ENCODE measurements around the gene ZSCAN23. TPM values are rescaled to one million over a fixed set of nuclear protein-coding genes. Genes with fewer than 3 reads are reported as not detected.
A peak's percentile ranks its signal among the peaks of the same experiment; 100 is the strongest.

Gene ZSCAN23
- total and polyA plus RNA-seq, 9 of the 15 experiments (the other 6 are each of a cell fraction or from before 2014, with no cell fraction given) = 0.05 to 0.29 (median 0.21) TPM; not detected in 1

GRCh38 chr6:28488916-28489365 is 45.6 kb upstream of the ZSCAN23 start (continued):
- TF ChIP-seq XRCC5 (IDR thresholded peaks at IDR 0.05; ENCODE audit: low read depth, low read length) = no peak
- TF ChIP-seq ZNF384 (IDR thresholded peaks at IDR 0.05; ENCODE audit: low read depth, low read length) = 0 out of 2 replicates have a peak, but pooled peaks have one; percentile 10
- TF ChIP-seq SP1 (CRISPR knock-in tag; IDR thresholded peaks at IDR 0.05) = peak; percentile 53; the same call in 1 of the 2 replicates
- TF ChIP-seq, protein P1, sequence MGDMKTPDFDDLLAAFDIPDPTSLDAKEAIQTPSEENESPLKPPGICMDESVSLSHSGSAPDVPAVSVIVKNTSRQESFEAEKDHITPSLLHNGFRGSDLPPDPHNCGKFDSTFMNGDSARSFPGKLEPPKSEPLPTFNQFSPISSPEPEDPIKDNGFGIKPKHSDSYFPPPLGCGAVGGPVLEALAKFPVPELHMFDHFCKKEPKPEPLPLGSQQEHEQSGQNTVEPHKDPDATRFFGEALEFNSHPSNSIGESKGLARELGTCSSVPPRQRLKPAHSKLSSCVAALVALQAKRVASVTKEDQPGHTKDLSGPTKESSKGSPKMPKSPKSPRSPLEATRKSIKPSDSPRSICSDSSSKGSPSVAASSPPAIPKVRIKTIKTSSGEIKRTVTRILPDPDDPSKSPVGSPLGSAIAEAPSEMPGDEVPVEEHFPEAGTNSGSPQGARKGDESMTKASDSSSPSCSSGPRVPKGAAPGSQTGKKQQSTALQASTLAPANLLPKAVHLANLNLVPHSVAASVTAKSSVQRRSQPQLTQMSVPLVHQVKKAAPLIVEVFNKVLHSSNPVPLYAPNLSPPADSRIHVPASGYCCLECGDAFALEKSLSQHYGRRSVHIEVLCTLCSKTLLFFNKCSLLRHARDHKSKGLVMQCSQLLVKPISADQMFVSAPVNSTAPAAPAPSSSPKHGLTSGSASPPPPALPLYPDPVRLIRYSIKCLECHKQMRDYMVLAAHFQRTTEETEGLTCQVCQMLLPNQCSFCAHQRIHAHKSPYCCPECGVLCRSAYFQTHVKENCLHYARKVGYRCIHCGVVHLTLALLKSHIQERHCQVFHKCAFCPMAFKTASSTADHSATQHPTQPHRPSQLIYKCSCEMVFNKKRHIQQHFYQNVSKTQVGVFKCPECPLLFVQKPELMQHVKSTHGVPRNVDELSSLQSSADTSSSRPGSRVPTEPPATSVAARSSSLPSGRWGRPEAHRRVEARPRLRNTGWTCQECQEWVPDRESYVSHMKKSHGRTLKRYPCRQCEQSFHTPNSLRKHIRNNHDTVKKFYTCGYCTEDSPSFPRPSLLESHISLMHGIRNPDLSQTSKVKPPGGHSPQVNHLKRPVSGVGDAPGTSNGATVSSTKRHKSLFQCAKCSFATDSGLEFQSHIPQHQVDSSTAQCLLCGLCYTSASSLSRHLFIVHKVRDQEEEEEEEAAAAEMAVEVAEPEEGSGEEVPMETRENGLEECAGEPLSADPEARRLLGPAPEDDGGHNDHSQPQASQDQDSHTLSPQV (IDR thresholded peaks at IDR 0.05) = peak; percentile 93
- TF ChIP-seq, protein P2, sequence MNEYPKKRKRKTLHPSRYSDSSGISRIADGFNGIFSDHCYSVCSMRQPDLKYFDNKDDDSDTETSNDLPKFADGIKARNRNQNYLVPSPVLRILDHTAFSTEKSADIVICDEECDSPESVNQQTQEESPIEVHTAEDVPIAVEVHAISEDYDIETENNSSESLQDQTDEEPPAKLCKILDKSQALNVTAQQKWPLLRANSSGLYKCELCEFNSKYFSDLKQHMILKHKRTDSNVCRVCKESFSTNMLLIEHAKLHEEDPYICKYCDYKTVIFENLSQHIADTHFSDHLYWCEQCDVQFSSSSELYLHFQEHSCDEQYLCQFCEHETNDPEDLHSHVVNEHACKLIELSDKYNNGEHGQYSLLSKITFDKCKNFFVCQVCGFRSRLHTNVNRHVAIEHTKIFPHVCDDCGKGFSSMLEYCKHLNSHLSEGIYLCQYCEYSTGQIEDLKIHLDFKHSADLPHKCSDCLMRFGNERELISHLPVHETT (CRISPR knock-in tag; conservative IDR thresholded peaks at IDR 0.05 in 1 of 2, IDR thresholded peaks at IDR 0.05 in 1 of 2) = no peak; a peak in 1 of 4 replicates
- no peak for TF ChIP-seq HNRNPUL1 (IDR thresholded peaks at IDR 0.05; ENCODE audit: low read length)
- 0 out of 2 replicates have a peak, but pooled peaks have one; percentile 44 for TF ChIP-seq ZKSCAN1 (IDR thresholded peaks at IDR 0.05; ENCODE audit: low read depth, low read length)
- TF ChIP-seq BDP1 (IDR thresholded peaks at IDR 0.05; ENCODE audit: insufficient read depth, insufficient read length) = peak; percentile 68
- TF ChIP-seq, protein P3, sequence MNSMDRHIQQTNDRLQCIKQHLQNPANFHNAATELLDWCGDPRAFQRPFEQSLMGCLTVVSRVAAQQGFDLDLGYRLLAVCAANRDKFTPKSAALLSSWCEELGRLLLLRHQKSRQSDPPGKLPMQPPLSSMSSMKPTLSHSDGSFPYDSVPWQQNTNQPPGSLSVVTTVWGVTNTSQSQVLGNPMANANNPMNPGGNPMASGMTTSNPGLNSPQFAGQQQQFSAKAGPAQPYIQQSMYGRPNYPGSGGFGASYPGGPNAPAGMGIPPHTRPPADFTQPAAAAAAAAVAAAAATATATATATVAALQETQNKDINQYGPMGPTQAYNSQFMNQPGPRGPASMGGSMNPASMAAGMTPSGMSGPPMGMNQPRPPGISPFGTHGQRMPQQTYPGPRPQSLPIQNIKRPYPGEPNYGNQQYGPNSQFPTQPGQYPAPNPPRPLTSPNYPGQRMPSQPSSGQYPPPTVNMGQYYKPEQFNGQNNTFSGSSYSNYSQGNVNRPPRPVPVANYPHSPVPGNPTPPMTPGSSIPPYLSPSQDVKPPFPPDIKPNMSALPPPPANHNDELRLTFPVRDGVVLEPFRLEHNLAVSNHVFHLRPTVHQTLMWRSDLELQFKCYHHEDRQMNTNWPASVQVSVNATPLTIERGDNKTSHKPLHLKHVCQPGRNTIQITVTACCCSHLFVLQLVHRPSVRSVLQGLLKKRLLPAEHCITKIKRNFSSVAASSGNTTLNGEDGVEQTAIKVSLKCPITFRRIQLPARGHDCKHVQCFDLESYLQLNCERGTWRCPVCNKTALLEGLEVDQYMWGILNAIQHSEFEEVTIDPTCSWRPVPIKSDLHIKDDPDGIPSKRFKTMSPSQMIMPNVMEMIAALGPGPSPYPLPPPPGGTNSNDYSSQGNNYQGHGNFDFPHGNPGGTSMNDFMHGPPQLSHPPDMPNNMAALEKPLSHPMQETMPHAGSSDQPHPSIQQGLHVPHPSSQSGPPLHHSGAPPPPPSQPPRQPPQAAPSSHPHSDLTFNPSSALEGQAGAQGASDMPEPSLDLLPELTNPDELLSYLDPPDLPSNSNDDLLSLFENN (IDR thresholded peaks at IDR 0.05; ENCODE audit: low read depth in 2 of 2, low read length in 2 of 2) = no peak; a peak in 1 of 4 replicates
- TF ChIP-seq BRD9 (IDR thresholded peaks at IDR 0.05; ENCODE audit: low read depth, partially characterized antibody) = peak; percentile 51
- peak; percentile 63 for TF ChIP-seq HDAC3 (IDR thresholded peaks at IDR 0.05; ENCODE audit: borderline replicate concordance, partially characterized antibody)
- peak; percentile 19; the same call in 1 of the 2 replicates for TF ChIP-seq ATF4 (CRISPR knock-in tag; IDR thresholded peaks at IDR 0.05)
- TF ChIP-seq, protein P4, sequence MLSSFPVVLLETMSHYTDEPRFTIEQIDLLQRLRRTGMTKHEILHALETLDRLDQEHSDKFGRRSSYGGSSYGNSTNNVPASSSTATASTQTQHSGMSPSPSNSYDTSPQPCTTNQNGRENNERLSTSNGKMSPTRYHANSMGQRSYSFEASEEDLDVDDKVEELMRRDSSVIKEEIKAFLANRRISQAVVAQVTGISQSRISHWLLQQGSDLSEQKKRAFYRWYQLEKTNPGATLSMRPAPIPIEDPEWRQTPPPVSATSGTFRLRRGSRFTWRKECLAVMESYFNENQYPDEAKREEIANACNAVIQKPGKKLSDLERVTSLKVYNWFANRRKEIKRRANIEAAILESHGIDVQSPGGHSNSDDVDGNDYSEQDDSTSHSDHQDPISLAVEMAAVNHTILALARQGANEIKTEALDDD (IDR thresholded peaks at IDR 0.05) = peak; percentile 93
